NCI-H526 treated with DMSO at 0.1 percent for 48 hours (cell line): ENCODE measurements around the gene PAGE4.
A peak's percentile ranks its signal among the peaks of the same experiment; 100 is the strongest.

Source experiments
- DNase-seq: peaks from one replicate; lab custom pipeline; 2025; lab: John Stamatoyannopoulos, UW

The PAGE4 gene

DNA sequence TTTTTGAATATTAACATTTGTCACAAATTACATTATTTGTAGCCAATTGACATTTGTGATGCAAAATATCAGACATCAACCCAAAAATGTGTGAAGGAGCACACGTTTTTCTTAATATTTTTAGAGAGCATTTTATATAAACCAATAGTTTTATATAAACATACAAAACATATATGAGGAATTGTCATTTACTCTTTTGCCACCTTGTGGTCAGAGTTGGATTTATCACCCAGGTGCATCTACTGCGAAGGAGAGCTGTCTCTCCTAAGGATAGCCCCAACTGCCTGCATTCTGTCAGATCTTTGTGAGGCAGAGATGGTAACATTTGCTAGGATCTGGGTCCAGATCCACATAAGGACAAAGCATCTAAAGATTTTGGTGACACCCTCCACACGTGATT, 47.6 kb downstream of the PAGE4 start:
- DNase-seq, result peak; percentile 3

GRCh38 chrX:49877397-49878101, 48.4 kb downstream of the PAGE4 start:
- DNase-seq, result no peak

- DNase-seq, result no peak
These were observed 49.2 kb downstream of the PAGE4 start for GRCh38 chrX:49878128-49878833.

DNA sequence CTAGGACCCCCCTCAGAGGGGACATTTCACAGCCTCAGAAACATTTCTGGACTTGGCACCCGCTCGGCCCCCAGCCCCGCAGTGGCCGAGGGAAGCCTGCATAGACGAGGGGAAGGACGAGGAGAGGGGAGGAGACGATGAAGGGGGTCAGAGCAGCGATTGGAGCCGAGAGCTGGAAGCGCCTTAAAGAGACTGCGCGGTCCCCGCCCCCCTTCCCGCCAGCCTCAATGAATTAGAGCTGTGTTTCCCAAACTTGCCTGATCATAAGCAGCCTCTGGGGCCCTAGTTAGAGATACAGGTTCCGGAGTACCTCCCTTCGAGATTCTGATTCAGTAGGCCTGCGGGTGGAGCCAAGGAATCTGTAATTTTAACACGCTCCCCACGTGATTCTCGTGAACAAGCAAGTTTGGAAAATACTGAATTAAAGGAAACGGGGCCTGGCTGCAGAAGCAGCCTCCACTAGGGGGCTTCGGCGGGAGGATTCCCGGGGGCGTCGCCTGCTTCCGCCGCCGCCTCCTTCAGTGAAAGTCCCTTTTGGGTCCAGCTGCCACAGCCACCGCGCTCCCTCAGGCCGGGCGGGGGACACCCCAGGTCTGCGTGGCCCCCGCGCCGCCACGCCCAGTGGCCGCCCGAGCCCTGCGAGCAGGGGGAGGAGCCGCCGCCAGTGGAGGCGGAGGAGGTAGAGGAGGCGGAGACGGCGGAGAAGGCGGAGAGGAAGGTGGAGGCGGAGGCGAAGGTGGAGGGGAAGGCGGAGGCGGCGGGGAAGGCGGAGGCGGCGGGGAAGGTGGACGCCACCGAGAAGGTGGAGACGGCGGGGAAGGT, 49.9 kb downstream of the PAGE4 start, which contains the start of gene USP27X:
Gene USP27X (plus strand): TSS at position 651 of the 822 bp plus-strand sequence. CDS start 824 bp downstream, outside the sequence.
- peak; percentile 63 for DNase-seq

DNA sequence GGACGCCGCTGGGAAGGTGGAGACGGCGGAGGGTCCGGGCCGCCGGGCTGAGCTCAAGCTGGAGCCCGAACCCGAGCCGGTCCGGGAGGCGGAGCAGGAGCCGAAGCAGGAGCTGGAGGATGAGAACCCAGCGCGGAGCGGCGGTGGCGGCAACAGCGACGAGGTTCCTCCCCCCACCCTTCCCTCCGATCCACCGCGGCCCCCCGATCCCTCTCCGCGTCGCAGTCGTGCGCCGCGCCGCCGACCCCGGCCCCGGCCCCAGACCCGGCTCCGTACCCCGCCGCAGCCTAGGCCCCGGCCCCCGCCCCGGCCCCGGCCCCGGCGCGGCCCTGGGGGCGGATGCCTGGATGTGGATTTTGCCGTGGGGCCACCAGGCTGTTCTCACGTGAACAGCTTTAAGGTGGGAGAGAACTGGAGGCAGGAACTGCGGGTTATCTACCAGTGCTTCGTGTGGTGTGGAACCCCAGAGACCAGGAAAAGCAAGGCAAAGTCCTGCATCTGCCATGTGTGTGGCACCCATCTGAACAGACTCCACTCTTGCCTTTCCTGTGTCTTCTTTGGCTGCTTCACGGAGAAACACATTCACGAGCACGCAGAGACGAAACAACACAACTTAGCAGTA, 50.7 kb downstream of the PAGE4 start:
- no peak for DNase-seq

DNA sequence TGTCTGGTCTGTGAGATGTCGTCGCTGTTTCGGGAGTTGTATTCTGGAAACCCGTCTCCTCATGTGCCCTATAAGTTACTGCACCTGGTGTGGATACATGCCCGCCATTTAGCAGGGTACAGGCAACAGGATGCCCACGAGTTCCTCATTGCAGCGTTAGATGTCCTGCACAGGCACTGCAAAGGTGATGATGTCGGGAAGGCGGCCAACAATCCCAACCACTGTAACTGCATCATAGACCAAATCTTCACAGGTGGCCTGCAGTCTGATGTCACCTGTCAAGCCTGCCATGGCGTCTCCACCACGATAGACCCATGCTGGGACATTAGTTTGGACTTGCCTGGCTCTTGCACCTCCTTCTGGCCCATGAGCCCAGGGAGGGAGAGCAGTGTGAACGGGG, 51.6 kb downstream of the PAGE4 start:
- DNase-seq, result no peak
